ENCODE results near the gene PACRGL. TPM values are rescaled to one million over a fixed set of nuclear protein-coding genes. Genes with fewer than 3 reads are reported as not detected.

Gene PACRGL
- 5.8 and 6.4 TPM in 2 replicates for polyA plus RNA-seq (2013)

DNA sequence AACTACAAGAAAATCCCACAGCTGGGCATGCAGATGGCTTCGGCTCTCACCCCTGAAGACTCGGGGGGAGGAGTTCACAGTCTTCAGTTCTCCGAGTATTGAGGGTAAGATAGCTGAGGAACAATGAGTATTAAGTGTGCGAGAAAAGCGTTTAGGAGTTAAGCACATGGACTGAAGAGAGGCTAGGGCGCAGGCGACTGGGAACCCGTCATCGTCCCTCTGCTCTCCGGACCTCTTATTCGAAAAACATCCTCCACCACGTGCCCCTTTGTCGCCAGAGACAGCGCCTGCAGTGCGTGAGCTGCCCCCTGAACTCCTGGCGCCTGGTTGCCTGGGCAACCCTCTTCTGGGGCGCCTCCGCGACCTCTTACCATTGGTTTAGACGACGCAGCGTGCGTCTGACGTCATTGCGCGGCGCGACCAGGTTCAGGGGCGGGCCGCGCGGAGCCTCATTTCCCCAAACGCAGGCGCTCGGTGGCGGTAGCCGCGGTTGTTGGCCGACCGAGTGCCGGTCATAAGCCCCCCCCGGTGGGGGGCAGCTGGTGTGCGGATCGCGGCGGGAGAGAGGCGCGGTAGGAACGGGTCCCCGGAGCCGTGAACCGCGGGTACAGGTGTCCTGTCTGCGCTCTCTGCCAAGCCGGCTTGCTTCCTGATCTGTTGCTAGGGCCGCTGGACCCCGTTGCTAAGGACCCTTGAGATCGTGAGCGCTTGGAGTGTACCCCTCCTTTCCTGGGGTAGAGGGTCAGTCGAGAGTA is at the start of gene PACRGL:
Gene PACRGL (plus strand): TSS at position 452 of the 755 bp plus-strand sequence. CDS start 4,024 bp downstream, outside the sequence.
- Histone ChIP-seq H3K4me2 (ENCODE audit: low read length) (peak within 1 kb of the TSS; percentile 88), H4K91ac (ENCODE audit: low read depth, low read length) (no peak within 1 kb of the TSS), H3K27me3 (ENCODE audit: insufficient read depth, low read length) (no peaks in the 10 kb centered on the region), H3K18ac (ENCODE audit: low read length) (peak within 1 kb of the TSS; percentile 77), H3K9ac (ENCODE audit: low read length) (peak within 1 kb of the TSS; percentile 83), H3K36me3 (ENCODE audit: control insufficient read depth in 1 of 2, insufficient read depth in 2 of 2, low read length in 2 of 2) (peaks cover 0 to under 1% of the 10 kb centered on the region in 2 experiments), H3K4ac (ENCODE audit: low read depth, low read length) (peak within 1 kb of the TSS; percentile 89), H3K14ac (ENCODE audit: low read length) (peak within 1 kb of the TSS; percentile 83), H2AFZ (ENCODE audit: insufficient read depth, low read length, poor library complexity) (peak within 1 kb of the TSS; percentile 99), H3K4me3 (ENCODE audit: low read depth, low read length) (peak within 1 kb of the TSS; percentile 95), H3K27ac (ENCODE audit: low read depth, low read length) (no peak within 1 kb of the TSS), H2AK5ac (ENCODE audit: low read length) (no peak within 1 kb of the TSS), H2BK12ac (ENCODE audit: low read length) (peak within 1 kb of the TSS; percentile 32), H3K4me1 (ENCODE audit: control insufficient read depth in 1 of 2, insufficient read depth in 2 of 2, low read length in 2 of 2) (peaks cover 0 to 4% of the 10 kb centered on the region in 2 experiments), H4K12ac (ENCODE audit: low read depth, low read length) (peak within 1 kb of the TSS; percentile 99), H3K79me2 (ENCODE audit: control insufficient read depth, insufficient read depth, low read length, poor library complexity) (peaks cover 3% of the 10 kb centered on the region), H3K23ac (ENCODE audit: low read length) (no peak within 1 kb of the TSS), H3K79me1 (ENCODE audit: low read length) (peaks cover 3% of the 10 kb centered on the region), H2BK120ac (ENCODE audit: insufficient read depth, low read length, poor library complexity) (peak within 1 kb of the TSS; percentile 33), H4K8ac (ENCODE audit: low read depth, low read length) (peak within 1 kb of the TSS; percentile 96), H2BK5ac (ENCODE audit: low read depth, low read length, poor library complexity) (no peak within 1 kb of the TSS), H3K9me3 (ENCODE audit: insufficient read depth, low read depth, low read length) (no peaks in the 10 kb centered on the region)
- DNase-seq, result peak; percentile 83 to 89
- no CpG with 5 or more reads among the region's 60 CpGs for WGBS (ENCODE audit: extremely low coverage, insufficient coverage, insufficient read length)

DNA sequence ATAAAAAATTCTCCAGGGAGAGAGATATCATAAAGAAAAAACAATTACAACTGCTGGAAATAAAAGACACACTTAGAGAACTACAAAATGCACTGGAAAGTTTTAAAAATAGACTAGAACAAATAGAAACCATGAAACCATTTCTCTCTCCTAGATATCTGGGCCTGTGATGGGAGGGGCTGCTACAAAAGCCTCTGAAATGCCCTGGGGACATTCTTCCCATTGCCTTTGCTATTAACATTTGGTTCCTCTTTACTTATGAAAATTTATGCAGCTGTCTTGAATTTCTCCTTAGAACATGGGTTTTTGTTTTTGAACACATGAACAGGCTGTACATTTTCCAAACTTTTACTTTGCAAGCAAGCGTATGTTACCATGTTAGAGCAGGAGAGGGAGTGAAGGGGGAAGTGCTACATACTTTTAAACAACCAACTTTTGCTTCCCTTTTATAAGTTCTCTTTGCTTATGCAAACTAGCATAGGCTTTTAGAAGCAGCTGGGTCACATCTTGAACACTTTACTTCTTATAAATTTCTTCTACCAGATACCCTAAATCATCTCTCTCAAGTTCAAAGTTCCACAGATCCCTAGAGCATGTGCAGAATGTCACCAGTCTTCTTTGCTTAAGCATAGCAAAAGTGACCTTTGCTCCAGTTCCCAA is 47.9 kb upstream of the PACRGL start:
- no peak overlapping the region for H2BK12ac ChIP-seq (ENCODE audit: low read length)

DNA sequence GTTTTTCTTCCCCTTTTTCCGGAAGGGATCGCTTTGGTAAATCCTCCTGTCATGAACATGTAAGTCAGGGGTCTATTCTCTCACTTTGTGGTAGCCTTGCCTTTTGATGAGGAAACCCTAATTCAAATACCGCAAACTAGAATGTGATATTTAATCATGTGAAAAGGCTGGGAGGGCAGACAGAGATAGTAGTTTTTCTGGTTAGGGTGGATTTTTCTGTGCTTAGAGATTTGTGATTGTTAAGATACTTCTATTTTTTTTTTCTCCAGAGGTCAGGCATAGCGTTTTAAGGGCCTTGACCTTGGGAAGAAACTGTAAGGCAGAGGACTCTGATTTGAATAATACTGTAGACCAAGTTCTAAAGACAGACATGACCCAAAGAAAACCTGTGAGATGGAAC is 41.8 kb upstream of the PACRGL start:
- H3K4ac ChIP-seq (ENCODE audit: low read depth, low read length), result no peak overlapping the region
- no peak overlapping the region for H2BK12ac ChIP-seq (ENCODE audit: low read length)

More for the DNA sequence above, 47.9 kb upstream of the PACRGL start:
- H3K4ac ChIP-seq (ENCODE audit: low read depth, low read length), result no peak overlapping the region
- H3K4me1 ChIP-seq (ENCODE audit: control insufficient read depth in 1 of 2, insufficient read depth in 2 of 2, low read length in 2 of 2), result peaks cover 4 to 5% of the 10 kb centered on the region in 2 experiments
- H3K18ac ChIP-seq (ENCODE audit: low read length), result no peak overlapping the region
- H3K14ac ChIP-seq (ENCODE audit: low read length), result no peak overlapping the region
- H2AK5ac ChIP-seq (ENCODE audit: low read length), result no peak overlapping the region
- no peak overlapping the region for H2AFZ ChIP-seq (ENCODE audit: insufficient read depth, low read length, poor library complexity)
- no peaks in the 10 kb centered on the region for H3K27me3 ChIP-seq (ENCODE audit: insufficient read depth, low read length)
- no CpG with 5 or more reads among the region's 1 CpG for WGBS (ENCODE audit: extremely low coverage, insufficient coverage, insufficient read length)
- H4K91ac ChIP-seq (ENCODE audit: low read depth, low read length), result no peak overlapping the region
- no peak overlapping the region for H2BK120ac ChIP-seq (ENCODE audit: insufficient read depth, low read length, poor library complexity)
- no peak overlapping the region for H3K23ac ChIP-seq (ENCODE audit: low read length)
- no peaks in the 10 kb centered on the region for H3K36me3 ChIP-seq (ENCODE audit: control insufficient read depth in 1 of 2, insufficient read depth in 2 of 2, low read length in 2 of 2)
- no peaks in the 10 kb centered on the region for H3K79me1 ChIP-seq (ENCODE audit: low read length)
- H4K8ac ChIP-seq (ENCODE audit: low read depth, low read length), result no peak overlapping the region
- H3K4me3 ChIP-seq (ENCODE audit: low read depth, low read length), result no peak overlapping the region
- no peak overlapping the region for H4K12ac ChIP-seq (ENCODE audit: low read depth, low read length)
- H3K79me2 ChIP-seq (ENCODE audit: control insufficient read depth, insufficient read depth, low read length, poor library complexity), result no peaks in the 10 kb centered on the region
- no peak overlapping the region for H2BK5ac ChIP-seq (ENCODE audit: low read depth, low read length, poor library complexity)
- DNase-seq, result no peak
- H3K9ac ChIP-seq (ENCODE audit: low read length), result no peak overlapping the region
- H3K9me3 ChIP-seq (ENCODE audit: insufficient read depth, low read depth, low read length), result no peaks in the 10 kb centered on the region
- no peak overlapping the region for H3K4me2 ChIP-seq (ENCODE audit: low read length)
- H3K27ac ChIP-seq (ENCODE audit: low read depth, low read length), result no peak overlapping the region

GRCh38 chr4:20662851-20663250 is 37.4 kb upstream of the PACRGL start:
- H3K27ac ChIP-seq (ENCODE audit: low read depth, low read length), result no peak overlapping the region
- H3K4me1 ChIP-seq (ENCODE audit: control insufficient read depth in 1 of 2, insufficient read depth in 2 of 2, low read length in 2 of 2), result peaks cover 4% of the 10 kb centered on the region in 2 experiments
- H4K91ac ChIP-seq (ENCODE audit: low read depth, low read length), result no peak overlapping the region
- H3K4me2 ChIP-seq (ENCODE audit: low read length), result no peak overlapping the region
- no peak overlapping the region for H2BK12ac ChIP-seq (ENCODE audit: low read length)
- no peak overlapping the region for H3K18ac ChIP-seq (ENCODE audit: low read length)
- no peak overlapping the region for H2BK5ac ChIP-seq (ENCODE audit: low read depth, low read length, poor library complexity)
- no peak overlapping the region for H3K4ac ChIP-seq (ENCODE audit: low read depth, low read length)
- H3K9me3 ChIP-seq (ENCODE audit: insufficient read depth, low read depth, low read length), result no peaks in the 10 kb centered on the region
- H3K79me1 ChIP-seq (ENCODE audit: low read length), result no peaks in the 10 kb centered on the region
- H2AK5ac ChIP-seq (ENCODE audit: low read length), result no peak overlapping the region
- no peak overlapping the region for H3K4me3 ChIP-seq (ENCODE audit: low read depth, low read length)
- no peaks in the 10 kb centered on the region for H3K79me2 ChIP-seq (ENCODE audit: control insufficient read depth, insufficient read depth, low read length, poor library complexity)
- no peak for DNase-seq
- no peak overlapping the region for H4K12ac ChIP-seq (ENCODE audit: low read depth, low read length)
- H3K14ac ChIP-seq (ENCODE audit: low read length), result no peak overlapping the region
- H2AFZ ChIP-seq (ENCODE audit: insufficient read depth, low read length, poor library complexity), result no peak overlapping the region
- H2BK120ac ChIP-seq (ENCODE audit: insufficient read depth, low read length, poor library complexity), result no peak overlapping the region
- no peaks in the 10 kb centered on the region for H3K27me3 ChIP-seq (ENCODE audit: insufficient read depth, low read length)
- no CpG with 5 or more reads among the region's 1 CpG for WGBS (ENCODE audit: extremely low coverage, insufficient coverage, insufficient read length)
- H3K23ac ChIP-seq (ENCODE audit: low read length), result no peak overlapping the region
- H4K8ac ChIP-seq (ENCODE audit: low read depth, low read length), result no peak overlapping the region
- no peak overlapping the region for H3K9ac ChIP-seq (ENCODE audit: low read length)
- H3K36me3 ChIP-seq (ENCODE audit: control insufficient read depth in 1 of 2, insufficient read depth in 2 of 2, low read length in 2 of 2), result no peaks in the 10 kb centered on the region

More for the DNA sequence above, 41.8 kb upstream of the PACRGL start:
- no peak overlapping the region for H3K14ac ChIP-seq (ENCODE audit: low read length)
- no peaks in the 10 kb centered on the region for H3K79me1 ChIP-seq (ENCODE audit: low read length)
- H4K12ac ChIP-seq (ENCODE audit: low read depth, low read length), result no peak overlapping the region
- H2AFZ ChIP-seq (ENCODE audit: insufficient read depth, low read length, poor library complexity), result no peak overlapping the region
- peak overlapping the region; percentile 42 for H3K4me2 ChIP-seq (ENCODE audit: low read length)
- H3K4me1 ChIP-seq (ENCODE audit: control insufficient read depth in 1 of 2, insufficient read depth in 2 of 2, low read length in 2 of 2), result peaks cover 4% of the 10 kb centered on the region in 2 experiments
- no peaks in the 10 kb centered on the region for H3K79me2 ChIP-seq (ENCODE audit: control insufficient read depth, insufficient read depth, low read length, poor library complexity)
- H3K27ac ChIP-seq (ENCODE audit: low read depth, low read length), result no peak overlapping the region
- no peaks in the 10 kb centered on the region for H3K9me3 ChIP-seq (ENCODE audit: insufficient read depth, low read depth, low read length)
- peak in 1 of 2 donors; percentile 57 for DNase-seq
- no peaks in the 10 kb centered on the region for H3K27me3 ChIP-seq (ENCODE audit: insufficient read depth, low read length)
- no peak overlapping the region for H3K9ac ChIP-seq (ENCODE audit: low read length)
- no peak overlapping the region for H2AK5ac ChIP-seq (ENCODE audit: low read length)
- no peaks in the 10 kb centered on the region for H3K36me3 ChIP-seq (ENCODE audit: control insufficient read depth in 1 of 2, insufficient read depth in 2 of 2, low read length in 2 of 2)
- H2BK120ac ChIP-seq (ENCODE audit: insufficient read depth, low read length, poor library complexity), result no peak overlapping the region
- no CpG with 5 or more reads among the region's 4 CpGs for WGBS (ENCODE audit: extremely low coverage, insufficient coverage, insufficient read length)
- no peak overlapping the region for H4K91ac ChIP-seq (ENCODE audit: low read depth, low read length)
- H3K4me3 ChIP-seq (ENCODE audit: low read depth, low read length), result no peak overlapping the region
- no peak overlapping the region for H3K18ac ChIP-seq (ENCODE audit: low read length)
- no peak overlapping the region for H4K8ac ChIP-seq (ENCODE audit: low read depth, low read length)
- no peak overlapping the region for H2BK5ac ChIP-seq (ENCODE audit: low read depth, low read length, poor library complexity)
- no peak overlapping the region for H3K23ac ChIP-seq (ENCODE audit: low read length)
